ENCODE data around the gene LMBR1L.

LMBR1L gene

GRCh38 chr12:49088150-49088931 is 22.3 kb downstream of the LMBR1L start:
- Histone ChIP-seq H3K79me2 (ENCODE audit: insufficient read depth, low read depth) (no peaks in the 10 kb centered on the region), H3K36me3 (ENCODE audit: insufficient read depth) (no peaks in the 10 kb centered on the region), H3K4me2 (peak overlapping the region; percentile 68), H3K4me3 (IDR thresholded peaks at IDR 0.05; ENCODE audit: insufficient read depth, low read depth, low read length) (no peak overlapping the region), H3K27ac (no peak overlapping the region), H3K9ac (no peak overlapping the region), H3K4me1 (ENCODE audit: low read depth, poor library complexity, severe bottlenecking) (peaks cover 23% of the 10 kb centered on the region), H4K20me1 (ENCODE audit: insufficient read depth) (no peaks in the 10 kb centered on the region), H2AFZ (ENCODE audit: low read depth) (peak overlapping the region; percentile 92), H3K27me3 (ENCODE audit: insufficient read depth, low read depth) (peaks cover 32% of the 10 kb centered on the region)
- TF ChIP-seq CTCF (conservative IDR thresholded peaks at IDR 0.05; ENCODE audit: low read depth, low read length) = peak; percentile 92

- Histone ChIP-seq H4K20me1 (ENCODE audit: insufficient read depth) (no peaks in the 10 kb centered on the region), H2AFZ (ENCODE audit: low read depth) (no peak overlapping the region), H3K4me3 (IDR thresholded peaks at IDR 0.05; ENCODE audit: insufficient read depth, low read depth, low read length) (no peak overlapping the region), H3K79me2 (ENCODE audit: insufficient read depth, low read depth) (no peaks in the 10 kb centered on the region), H3K27ac (no peak overlapping the region), H3K4me2 (no peak overlapping the region), H3K36me3 (ENCODE audit: insufficient read depth) (no peaks in the 10 kb centered on the region), H3K4me1 (ENCODE audit: low read depth, poor library complexity, severe bottlenecking) (peaks cover 6% of the 10 kb centered on the region), H3K9ac (no peak overlapping the region), H3K27me3 (ENCODE audit: insufficient read depth, low read depth) (peaks cover 10% of the 10 kb centered on the region; the same call in 1 of the 2 replicates)
- no peak for TF ChIP-seq CTCF (conservative IDR thresholded peaks at IDR 0.05; ENCODE audit: low read depth, low read length)
Observed at GRCh38 chr12:49086116-49086515, 24.5 kb downstream of the LMBR1L start.

- TF ChIP-seq CTCF (conservative IDR thresholded peaks at IDR 0.05; ENCODE audit: low read depth, low read length) = no peak
- Histone ChIP-seq H3K27ac (no peak overlapping the region), H3K36me3 (ENCODE audit: insufficient read depth) (no peaks in the 10 kb centered on the region)
Observed at GRCh38 chr12:49084438-49084837, 26.2 kb downstream of the LMBR1L start.

DNA sequence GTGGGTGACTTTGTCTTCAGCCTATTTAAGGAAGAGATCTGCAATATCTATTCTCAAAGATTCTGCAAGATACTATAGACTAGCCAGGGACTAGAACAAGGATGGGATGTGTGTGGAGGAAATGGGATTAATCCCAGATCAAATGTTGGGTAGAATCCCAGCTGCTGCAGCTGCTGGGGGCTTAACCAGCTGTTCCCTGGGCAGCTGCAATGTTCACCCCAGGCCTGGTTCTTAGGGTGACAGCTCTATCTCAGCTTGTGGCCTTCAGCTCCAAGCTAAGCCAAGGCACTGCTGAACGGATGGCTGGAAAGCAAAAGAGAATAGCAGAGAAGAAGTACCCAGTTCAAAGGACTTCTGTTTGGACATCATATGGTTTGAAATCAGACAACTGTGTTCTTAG is 30.9 kb downstream of the LMBR1L start:
- Histone ChIP-seq H3K4me1 (ENCODE audit: low read depth, poor library complexity, severe bottlenecking) (no peaks in the 10 kb centered on the region), H3K27ac (no peak overlapping the region), H3K36me3 (ENCODE audit: insufficient read depth) (no peaks in the 10 kb centered on the region), H3K27me3 (ENCODE audit: insufficient read depth, low read depth) (no peaks in the 10 kb centered on the region; the same call in 1 of the 2 replicates), H3K4me2 (no peak overlapping the region), H2AFZ (ENCODE audit: low read depth) (no peak overlapping the region), H3K79me2 (ENCODE audit: insufficient read depth, low read depth) (no peaks in the 10 kb centered on the region), H3K4me3 (IDR thresholded peaks at IDR 0.05; ENCODE audit: insufficient read depth, low read depth, low read length) (no peak overlapping the region), H3K9ac (no peak overlapping the region), H4K20me1 (ENCODE audit: insufficient read depth) (no peaks in the 10 kb centered on the region)
- no peak for TF ChIP-seq CTCF (conservative IDR thresholded peaks at IDR 0.05; ENCODE audit: low read depth, low read length)

More at GRCh38 chr12:49084438-49084837, 26.2 kb downstream of the LMBR1L start:
- no peaks in the 10 kb centered on the region for H4K20me1 ChIP-seq (ENCODE audit: insufficient read depth)
- H3K9ac ChIP-seq = no peak overlapping the region
- H3K4me2 ChIP-seq = no peak overlapping the region
- H3K4me1 ChIP-seq (ENCODE audit: low read depth, poor library complexity, severe bottlenecking) = peaks cover 6% of the 10 kb centered on the region
- H3K27me3 ChIP-seq (ENCODE audit: insufficient read depth, low read depth) = peaks cover 6% of the 10 kb centered on the region; the same call in 1 of the 2 replicates
- H3K4me3 ChIP-seq (IDR thresholded peaks at IDR 0.05; ENCODE audit: insufficient read depth, low read depth, low read length) = no peak overlapping the region
- H3K79me2 ChIP-seq (ENCODE audit: insufficient read depth, low read depth) = no peaks in the 10 kb centered on the region
- H2AFZ ChIP-seq (ENCODE audit: low read depth) = no peak overlapping the region
